ENCODE results near the gene ARHGEF3. TPM values are rescaled to one million over a fixed set of nuclear protein-coding genes. Genes with fewer than 3 reads are reported as not detected.

Gene ARHGEF3
- total RNA-seq, 1 donor from 2014 or later: 10.8 TPM

GRCh38 chr3:56811546-56812202 is 9.9 kb upstream of the ARHGEF3 start:
- H3K27ac Mint-ChIP-seq (ENCODE audit: unreplicated experiment): no peak overlapping the region

GRCh38 chr3:56810577-56811545 is 9.1 kb upstream of the ARHGEF3 start:
- H3K4me1 Mint-ChIP-seq (ENCODE audit: low read depth, unreplicated experiment): peaks cover 2% of the 10 kb centered on the region

More at GRCh38 chr3:56811546-56812202, 9.9 kb upstream of the ARHGEF3 start:
- Mint-ChIP-seq H3K4me1 (ENCODE audit: low read depth, unreplicated experiment) (no peaks in the 10 kb centered on the region), H3K27me3 (ENCODE audit: unreplicated experiment) (no peaks in the 10 kb centered on the region), H3K4me3 (ENCODE audit: unreplicated experiment) (no peak overlapping the region), H3K36me3 (ENCODE audit: unreplicated experiment) (no peaks in the 10 kb centered on the region), H3K9me3 (ENCODE audit: unreplicated experiment) (no peaks in the 10 kb centered on the region)
- DNase-seq: no peak
- no peak for TF ChIP-seq CTCF (IDR thresholded peaks at IDR 0.05; ENCODE audit: partially characterized antibody, unreplicated experiment)

DNA sequence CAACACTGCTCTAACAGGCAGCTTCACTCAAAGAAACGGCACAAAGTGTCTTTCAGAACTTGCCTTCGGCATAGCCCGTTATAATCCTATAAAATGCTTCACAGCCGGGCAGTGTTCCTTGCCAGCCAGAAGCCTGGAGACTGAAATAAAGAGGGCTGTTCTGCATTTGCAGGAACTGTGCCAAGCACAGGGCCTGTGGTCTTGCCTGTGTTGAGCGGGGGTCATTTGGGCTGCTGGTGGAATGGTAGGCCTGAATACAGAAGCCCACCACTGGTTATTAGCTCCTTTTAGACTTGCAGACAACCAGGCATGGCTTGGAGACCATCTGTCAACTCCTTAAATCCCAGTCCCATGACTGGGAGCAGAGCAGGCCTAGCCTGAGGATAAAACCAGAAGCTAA is 4.7 kb upstream of the ARHGEF3 start:
- peaks cover 3% of the 10 kb centered on the region for H3K4me1 Mint-ChIP-seq (ENCODE audit: low read depth, unreplicated experiment)
- peaks cover under 1% of the 10 kb centered on the region for H3K27me3 Mint-ChIP-seq (ENCODE audit: unreplicated experiment)
- no peaks in the 10 kb centered on the region for H3K9me3 Mint-ChIP-seq (ENCODE audit: unreplicated experiment)
- no peak for TF ChIP-seq CTCF (IDR thresholded peaks at IDR 0.05; ENCODE audit: partially characterized antibody, unreplicated experiment)
- no peak overlapping the region for H3K27ac Mint-ChIP-seq (ENCODE audit: unreplicated experiment)
- DNase-seq: no peak
- H3K36me3 Mint-ChIP-seq (ENCODE audit: unreplicated experiment): no peaks in the 10 kb centered on the region
- no peak overlapping the region for H3K4me3 Mint-ChIP-seq (ENCODE audit: unreplicated experiment)

More at GRCh38 chr3:56810577-56811545, 9.1 kb upstream of the ARHGEF3 start:
- Mint-ChIP-seq H3K27me3 (ENCODE audit: unreplicated experiment) (no peaks in the 10 kb centered on the region), H3K9me3 (ENCODE audit: unreplicated experiment) (no peaks in the 10 kb centered on the region), H3K27ac (ENCODE audit: unreplicated experiment) (no peak overlapping the region), H3K4me3 (ENCODE audit: unreplicated experiment) (no peak overlapping the region), H3K36me3 (ENCODE audit: unreplicated experiment) (no peaks in the 10 kb centered on the region)
- DNase-seq: no peak
- TF ChIP-seq CTCF (IDR thresholded peaks at IDR 0.05; ENCODE audit: partially characterized antibody, unreplicated experiment): no peak

DNA sequence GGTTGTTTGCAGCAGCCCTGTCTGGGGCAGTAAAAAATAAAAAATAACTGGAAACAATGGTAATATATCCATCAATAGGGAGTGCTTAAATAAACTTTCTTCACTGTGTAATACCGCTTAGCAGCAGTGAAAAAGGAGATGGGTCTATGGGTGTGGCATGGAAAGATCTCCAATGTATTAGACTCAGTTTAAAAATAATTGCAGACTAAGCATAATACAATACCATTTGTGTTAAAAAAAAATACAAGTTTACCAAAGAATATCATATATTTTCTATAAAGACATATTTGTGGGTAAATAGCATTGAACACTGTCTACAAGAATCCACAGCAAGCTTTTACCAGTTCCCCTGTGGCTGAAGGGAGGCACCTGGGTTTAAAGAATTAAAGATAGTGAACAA is 1.0 kb upstream of the ARHGEF3 start:
- TF ChIP-seq CTCF (IDR thresholded peaks at IDR 0.05; ENCODE audit: partially characterized antibody, unreplicated experiment): no peak
- H3K4me3 Mint-ChIP-seq (ENCODE audit: unreplicated experiment): peak overlapping the region; percentile 66

More for the DNA sequence above, 1.0 kb upstream of the ARHGEF3 start:
- Mint-ChIP-seq H3K27me3 (ENCODE audit: unreplicated experiment) (peaks cover 1% of the 10 kb centered on the region), H3K36me3 (ENCODE audit: unreplicated experiment) (no peaks in the 10 kb centered on the region), H3K9me3 (ENCODE audit: unreplicated experiment) (no peaks in the 10 kb centered on the region), H3K4me1 (ENCODE audit: low read depth, unreplicated experiment) (peaks cover 13% of the 10 kb centered on the region), H3K27ac (ENCODE audit: unreplicated experiment) (no peak overlapping the region)
- DNase-seq: no peak

Data from glutamatergic neuron (in vitro differentiated cells).